Measurements from ENCODE around the gene MINDY3.

Gene MINDY3

DNA sequence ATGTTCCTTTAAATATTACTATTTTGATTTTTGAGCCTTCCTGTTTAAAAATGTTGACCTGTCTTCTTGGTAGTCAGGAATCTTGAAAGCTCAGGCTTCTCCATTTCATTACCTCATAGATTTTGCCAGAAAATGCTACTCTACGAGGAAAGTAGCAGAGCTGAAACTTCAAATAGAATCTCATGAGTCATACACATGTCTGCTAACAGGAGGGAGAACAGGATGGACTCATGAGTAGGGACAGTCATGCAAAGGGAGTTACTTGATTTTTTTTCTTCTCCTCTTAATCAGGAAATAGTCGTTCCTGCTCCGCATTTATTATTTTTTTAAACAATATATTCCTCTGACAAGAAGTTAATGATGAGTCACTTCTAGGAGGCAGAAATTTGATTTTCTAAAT lies 37.0 kb upstream of the MINDY3 start:
- TF ChIP-seq, protein P1, sequence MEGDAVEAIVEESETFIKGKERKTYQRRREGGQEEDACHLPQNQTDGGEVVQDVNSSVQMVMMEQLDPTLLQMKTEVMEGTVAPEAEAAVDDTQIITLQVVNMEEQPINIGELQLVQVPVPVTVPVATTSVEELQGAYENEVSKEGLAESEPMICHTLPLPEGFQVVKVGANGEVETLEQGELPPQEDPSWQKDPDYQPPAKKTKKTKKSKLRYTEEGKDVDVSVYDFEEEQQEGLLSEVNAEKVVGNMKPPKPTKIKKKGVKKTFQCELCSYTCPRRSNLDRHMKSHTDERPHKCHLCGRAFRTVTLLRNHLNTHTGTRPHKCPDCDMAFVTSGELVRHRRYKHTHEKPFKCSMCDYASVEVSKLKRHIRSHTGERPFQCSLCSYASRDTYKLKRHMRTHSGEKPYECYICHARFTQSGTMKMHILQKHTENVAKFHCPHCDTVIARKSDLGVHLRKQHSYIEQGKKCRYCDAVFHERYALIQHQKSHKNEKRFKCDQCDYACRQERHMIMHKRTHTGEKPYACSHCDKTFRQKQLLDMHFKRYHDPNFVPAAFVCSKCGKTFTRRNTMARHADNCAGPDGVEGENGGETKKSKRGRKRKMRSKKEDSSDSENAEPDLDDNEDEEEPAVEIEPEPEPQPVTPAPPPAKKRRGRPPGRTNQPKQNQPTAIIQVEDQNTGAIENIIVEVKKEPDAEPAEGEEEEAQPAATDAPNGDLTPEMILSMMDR (IDR thresholded peaks at IDR 0.05; ENCODE audit: borderline replicate concordance, extremely low read depth, low read length, poor library complexity, severe bottlenecking), result no peak
- no peak for TF ChIP-seq EZH2 (IDR thresholded peaks at IDR 0.05; ENCODE audit: borderline replicate concordance, low read depth, low read length, severe bottlenecking)
- no peaks in the 10 kb centered on the region for H4K20me1 ChIP-seq (ENCODE audit: insufficient read depth, low read length)

DNA sequence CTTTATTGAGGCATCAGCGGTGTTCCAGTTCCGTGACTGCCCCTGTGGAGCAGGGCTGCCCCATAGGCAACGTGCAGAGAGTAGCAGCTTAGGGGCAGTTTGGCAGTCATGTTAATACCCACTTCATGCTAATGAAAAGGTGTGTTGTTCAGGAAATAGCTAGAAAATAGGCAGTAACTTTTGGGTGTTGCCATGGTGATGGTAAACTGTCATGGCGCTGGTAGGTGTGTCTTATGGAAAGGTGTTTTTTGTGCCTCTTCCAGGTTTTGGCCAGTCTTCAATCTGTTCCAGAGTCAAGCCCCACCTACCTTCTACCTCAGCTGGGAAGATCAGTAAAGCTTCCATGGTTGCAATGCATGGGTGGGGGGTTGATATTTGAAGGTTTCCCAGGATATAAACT lies 36.3 kb upstream of the MINDY3 start:
- no peaks in the 10 kb centered on the region for H3K36me3 ChIP-seq (ENCODE audit: insufficient read depth, low read length)
- H3K79me2 ChIP-seq (ENCODE audit: insufficient read depth, low read length), result no peaks in the 10 kb centered on the region
- no peaks in the 10 kb centered on the region for H4K20me1 ChIP-seq (ENCODE audit: insufficient read depth, low read length)
- peaks cover 6% of the 10 kb centered on the region for H3K27me3 ChIP-seq (ENCODE audit: insufficient read depth, low read length, poor library complexity)
- no peaks in the 10 kb centered on the region for H3K9me3 ChIP-seq (ENCODE audit: insufficient read depth, low read length, severe bottlenecking)
- no peak overlapping the region for H2AFZ ChIP-seq (ENCODE audit: low read depth, low read length)
- no peak for DNase-seq
- TF ChIP-seq EZH2 (IDR thresholded peaks at IDR 0.05; ENCODE audit: borderline replicate concordance, low read depth, low read length, severe bottlenecking), result no peak
- TF ChIP-seq, protein P1 (IDR thresholded peaks at IDR 0.05; ENCODE audit: borderline replicate concordance, extremely low read depth, low read length, poor library complexity, severe bottlenecking), result no peak
- no peak overlapping the region for H3K4me2 ChIP-seq (ENCODE audit: insufficient read depth, low read length)
- H3K27ac ChIP-seq (ENCODE audit: low read length), result no peak overlapping the region
- H3K4me3 ChIP-seq (ENCODE audit: low read depth in 1 of 2, low read length in 2 of 2), result no peak overlapping the region
- no peak for ATAC-seq (ENCODE audit: insufficient read depth, low read depth)
- H3K4me1 ChIP-seq (ENCODE audit: insufficient read depth, low read length), result no peaks in the 10 kb centered on the region
- H3K9ac ChIP-seq (ENCODE audit: low read depth, low read length), result no peak overlapping the region

More for the DNA sequence above, 37.0 kb upstream of the MINDY3 start:
- no peaks in the 10 kb centered on the region for H3K9me3 ChIP-seq (ENCODE audit: insufficient read depth, low read length, severe bottlenecking)
- ATAC-seq (ENCODE audit: insufficient read depth, low read depth), result no peak
- no peak overlapping the region for H3K9ac ChIP-seq (ENCODE audit: low read depth, low read length)
- no peak overlapping the region for H3K27ac ChIP-seq (ENCODE audit: low read length)
- H3K4me3 ChIP-seq (ENCODE audit: low read depth in 1 of 2, low read length in 2 of 2), result no peak overlapping the region
- H3K4me1 ChIP-seq (ENCODE audit: insufficient read depth, low read length), result no peaks in the 10 kb centered on the region
- peaks cover 6% of the 10 kb centered on the region for H3K27me3 ChIP-seq (ENCODE audit: insufficient read depth, low read length, poor library complexity)
- no peaks in the 10 kb centered on the region for H3K36me3 ChIP-seq (ENCODE audit: insufficient read depth, low read length)
- DNase-seq, result no peak
- no peak overlapping the region for H2AFZ ChIP-seq (ENCODE audit: low read depth, low read length)
- H3K79me2 ChIP-seq (ENCODE audit: insufficient read depth, low read length), result no peaks in the 10 kb centered on the region
- no peak overlapping the region for H3K4me2 ChIP-seq (ENCODE audit: insufficient read depth, low read length)

DNA sequence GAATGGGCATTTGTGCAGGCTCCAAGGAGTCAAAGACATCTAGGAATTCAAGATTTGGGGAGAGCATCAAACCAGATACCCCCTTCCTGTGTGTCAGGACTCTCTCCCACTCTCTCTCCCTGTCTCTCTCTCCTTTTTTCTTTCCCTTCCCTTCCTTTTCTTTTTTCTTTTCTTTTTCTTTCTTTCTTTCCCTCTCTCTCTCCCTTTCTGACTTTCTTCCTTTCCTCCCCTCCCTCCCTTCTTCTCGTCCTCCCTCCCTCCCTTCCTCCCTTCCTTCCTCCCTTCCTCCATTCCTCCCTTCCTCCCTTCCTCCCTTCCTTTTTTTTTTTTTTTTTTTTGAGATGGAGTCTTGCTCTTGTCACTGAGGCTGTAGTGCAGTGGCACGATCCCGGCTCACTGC lies 24.1 kb upstream of the MINDY3 start:
- no peak overlapping the region for H2AFZ ChIP-seq (ENCODE audit: low read depth, low read length)
- peaks cover 3% of the 10 kb centered on the region; the same call in 1 of the 2 replicates for H3K4me1 ChIP-seq (ENCODE audit: insufficient read depth, low read length)
- DNase-seq (no peak), ATAC-seq (ENCODE audit: insufficient read depth, low read depth) (no peak)
- no peaks in the 10 kb centered on the region for H4K20me1 ChIP-seq (ENCODE audit: insufficient read depth, low read length)
- H3K4me3 ChIP-seq (ENCODE audit: low read depth in 1 of 2, low read length in 2 of 2), result no peak overlapping the region
- no peak overlapping the region for H3K9ac ChIP-seq (ENCODE audit: low read depth, low read length)
- no peak overlapping the region for H3K27ac ChIP-seq (ENCODE audit: low read length)
- TF ChIP-seq EZH2 (IDR thresholded peaks at IDR 0.05; ENCODE audit: borderline replicate concordance, low read depth, low read length, severe bottlenecking), result no peak
- TF ChIP-seq, protein P1 (IDR thresholded peaks at IDR 0.05; ENCODE audit: borderline replicate concordance, extremely low read depth, low read length, poor library complexity, severe bottlenecking), result no peak
- H3K36me3 ChIP-seq (ENCODE audit: insufficient read depth, low read length), result no peaks in the 10 kb centered on the region
- H3K79me2 ChIP-seq (ENCODE audit: insufficient read depth, low read length), result no peaks in the 10 kb centered on the region
- no peak overlapping the region for H3K4me2 ChIP-seq (ENCODE audit: insufficient read depth, low read length)
- peaks cover 3% of the 10 kb centered on the region for H3K27me3 ChIP-seq (ENCODE audit: insufficient read depth, low read length, poor library complexity)
- no peaks in the 10 kb centered on the region for H3K9me3 ChIP-seq (ENCODE audit: insufficient read depth, low read length, severe bottlenecking)

DNA sequence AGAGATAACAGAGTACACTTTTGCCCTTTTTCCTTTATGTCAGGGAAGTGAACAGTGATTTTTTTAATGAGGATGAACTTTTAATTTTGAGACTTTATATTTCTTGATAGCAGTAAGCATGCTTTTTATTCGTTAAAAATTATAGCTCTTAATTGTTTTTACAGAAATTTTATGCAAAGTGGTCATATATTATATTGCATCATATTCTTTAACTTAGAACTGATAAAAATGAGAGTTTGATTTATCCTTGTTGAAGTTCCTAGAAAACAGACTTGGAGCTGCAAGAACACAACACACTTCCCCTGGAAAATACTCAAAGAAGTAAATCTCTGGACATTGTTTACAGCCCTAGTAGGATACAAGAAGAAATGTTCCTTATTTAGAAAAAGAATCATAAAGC lies 21.2 kb upstream of the MINDY3 start:
- DNase-seq (no peak), ATAC-seq (ENCODE audit: insufficient read depth, low read depth) (no peak)
- H3K4me3 ChIP-seq (ENCODE audit: low read depth in 1 of 2, low read length in 2 of 2), result no peak overlapping the region
- H2AFZ ChIP-seq (ENCODE audit: low read depth, low read length), result no peak overlapping the region
- no peaks in the 10 kb centered on the region for H3K79me2 ChIP-seq (ENCODE audit: insufficient read depth, low read length)
- no peaks in the 10 kb centered on the region for H4K20me1 ChIP-seq (ENCODE audit: insufficient read depth, low read length)
- no peak overlapping the region for H3K4me2 ChIP-seq (ENCODE audit: insufficient read depth, low read length)
- no peaks in the 10 kb centered on the region for H3K9me3 ChIP-seq (ENCODE audit: insufficient read depth, low read length, severe bottlenecking)
- H3K27ac ChIP-seq (ENCODE audit: low read length), result no peak overlapping the region
- H3K27me3 ChIP-seq (ENCODE audit: insufficient read depth, low read length, poor library complexity), result peaks cover 3% of the 10 kb centered on the region
- TF ChIP-seq, protein P1 (IDR thresholded peaks at IDR 0.05; ENCODE audit: borderline replicate concordance, extremely low read depth, low read length, poor library complexity, severe bottlenecking), result no peak
- no peak for TF ChIP-seq EZH2 (IDR thresholded peaks at IDR 0.05; ENCODE audit: borderline replicate concordance, low read depth, low read length, severe bottlenecking)
- H3K36me3 ChIP-seq (ENCODE audit: insufficient read depth, low read length), result no peaks in the 10 kb centered on the region
- H3K4me1 ChIP-seq (ENCODE audit: insufficient read depth, low read length), result peaks cover 4% of the 10 kb centered on the region; the same call in 1 of the 2 replicates
- no peak overlapping the region for H3K9ac ChIP-seq (ENCODE audit: low read depth, low read length)
